Thymus (tissue), 11 donors: Measurements from ENCODE around the gene FNDC1. TPM values are rescaled to one million over a fixed set of nuclear protein-coding genes. Genes with fewer than 3 reads are reported as not detected.

Experiments
- DNase-seq, 9 donors: peaks; one replicate each; pipeline ENCODE4 v3.0.0-alpha.2; 2013; ENCODE audit warnings: low spot score in 9 of 9, low read depth in 6 of 9, missing footprints in 1 of 9
- H3K27ac ChIP-seq, 2 donors: one replicate each; pipeline ENCODE4 v1.5.1; 2013; ENCODE audit warnings: control low read depth in 1 of 2, low read depth in 1 of 2, low read length in 1 of 2, mild to moderate bottlenecking in 1 of 2, moderate library complexity in 1 of 2
- H3K27me3 ChIP-seq, 2 donors: one replicate each; pipeline ENCODE4 v1.5.1; 2013; ENCODE audit warnings: low read length in 1 of 2; ENCODE audit not compliant: control insufficient read depth in 2 of 2, insufficient read depth in 1 of 2
- H3K36me3 ChIP-seq, 2 donors: one replicate each; pipeline ENCODE4 v1.5.1; 2013; ENCODE audit warnings: low read length in 1 of 2, mild to moderate bottlenecking in 1 of 2, moderate library complexity in 1 of 2; ENCODE audit not compliant: control insufficient read depth in 2 of 2, insufficient read depth in 2 of 2
- H3K4me1 ChIP-seq, 2 donors: one replicate each; pipeline ENCODE4 v1.5.1; 2013; ENCODE audit warnings: low read length in 2 of 2; ENCODE audit not compliant: control insufficient read depth in 2 of 2, insufficient read depth in 2 of 2
- H3K4me3 ChIP-seq, 2 donors: one replicate each; pipeline ENCODE4 v1.5.1; 2013; ENCODE audit warnings: low read length in 2 of 2, control low read depth in 1 of 2, mild to moderate bottlenecking in 1 of 2
- H3K9me3 ChIP-seq, 2 donors: one replicate each; pipeline ENCODE4 v1.5.1; 2013; ENCODE audit warnings: low read length in 1 of 2, mild to moderate bottlenecking in 1 of 2; ENCODE audit not compliant: control insufficient read depth in 2 of 2, insufficient read depth in 1 of 2
- WGBS: extraction: QIAGEN DNeasy Blood & Tissue Kit; methylation state at CpG from one replicate; pipeline ENCODE4 v1.1.7; 2013; 5-methylcytosine and 5-hydroxymethylcytosine counted together
- polyA plus RNA-seq: library from polyadenylated mRNA; stranded (reverse); fragments of 200-250 nt; gene quantifications from one replicate; pipeline ENCODE4 v1.2.3, GENCODE V29; 2013
- total RNA-seq: library from RNA; stranded (reverse); fragments of 120-200 nt; gene quantifications from one replicate; pipeline ENCODE4 v1.2.4, GENCODE V29; 2013
- donor health status: healthy.

Gene FNDC1
- total and polyA plus RNA-seq, 2 donors, result 0.07 to 0.47 TPM

GRCh38 chr6:159151266-159151855 is 17.8 kb upstream of the FNDC1 start:
- H3K27ac ChIP-seq, result no peak overlapping the region
- H3K9me3 ChIP-seq, result no peaks in the 10 kb centered on the region
- 31% methylated on average over 7 of the region's 7 CpGs for WGBS
- no peaks in the 10 kb centered on the region for H3K27me3 ChIP-seq
- no peak overlapping the region for H3K4me3 ChIP-seq
- DNase-seq, result peak in 5 of 9 donors; percentile 6 to 56 (median 34)
- H3K4me1 ChIP-seq, result no peaks in the 10 kb centered on the region
- no peaks in the 10 kb centered on the region for H3K36me3 ChIP-seq

GRCh38 chr6:159152041-159152440 is 17.2 kb upstream of the FNDC1 start:
- H3K4me1 ChIP-seq, result no peaks in the 10 kb centered on the region
- no peak overlapping the region for H3K27ac ChIP-seq
- peaks cover 2 to 4% of the 10 kb centered on the region in 2 donors for H3K9me3 ChIP-seq
- WGBS, result 95% methylated on average over 1 of the region's 1 CpG
- no peak overlapping the region for H3K4me3 ChIP-seq
- H3K36me3 ChIP-seq, result no peaks in the 10 kb centered on the region
- H3K27me3 ChIP-seq, result no peaks in the 10 kb centered on the region
- DNase-seq, result no peak

- Histone ChIP-seq H3K4me1 (no peaks in the 10 kb centered on the region), H3K27me3 (no peaks in the 10 kb centered on the region), H3K27ac (no peak overlapping the region), H3K4me3 (no peak overlapping the region), H3K36me3 (no peaks in the 10 kb centered on the region), H3K9me3 (peaks cover 2 to 4% of the 10 kb centered on the region in 2 donors)
- WGBS, result 93% methylated on average over 2 of the region's 2 CpGs
- DNase-seq, result no peak
Observed at GRCh38 chr6:159152782-159153181, 16.4 kb upstream of the FNDC1 start.

- H3K4me1 ChIP-seq, result no peaks in the 10 kb centered on the region
- H3K27me3 ChIP-seq, result no peaks in the 10 kb centered on the region
- H3K4me3 ChIP-seq, result no peak overlapping the region
- no peak overlapping the region for H3K27ac ChIP-seq
- peaks cover 2 to 4% of the 10 kb centered on the region in 2 donors for H3K9me3 ChIP-seq
- WGBS, result 81% methylated on average over 2 of the region's 2 CpGs
- no peak for DNase-seq
- no peaks in the 10 kb centered on the region for H3K36me3 ChIP-seq
Observed at GRCh38 chr6:159155679-159156078, 13.5 kb upstream of the FNDC1 start.

- Histone ChIP-seq H3K4me1 (no peaks in the 10 kb centered on the region), H3K27me3 (no peaks in the 10 kb centered on the region), H3K4me3 (no peak overlapping the region), H3K9me3 (peaks cover 2 to 4% of the 10 kb centered on the region in 2 donors), H3K36me3 (no peaks in the 10 kb centered on the region), H3K27ac (no peak overlapping the region)
- DNase-seq, result no peak
- 72% methylated on average over 1 of the region's 1 CpG for WGBS
Observed at GRCh38 chr6:159156089-159156488, 13.1 kb upstream of the FNDC1 start.

- Histone ChIP-seq H3K27ac (no peak overlapping the region), H3K27me3 (no peaks in the 10 kb centered on the region), H3K9me3 (peaks cover 2 to 4% of the 10 kb centered on the region in 2 donors), H3K4me1 (no peaks in the 10 kb centered on the region), H3K4me3 (no peak overlapping the region), H3K36me3 (no peaks in the 10 kb centered on the region)
- 73% methylated on average over 2 of the region's 2 CpGs for WGBS
- no peak for DNase-seq
Observed at GRCh38 chr6:159157431-159157830, 11.8 kb upstream of the FNDC1 start.

- WGBS, result 50% methylated on average over 3 of the region's 3 CpGs
- Histone ChIP-seq H3K4me3 (no peak overlapping the region), H3K36me3 (no peaks in the 10 kb centered on the region), H3K27me3 (peaks cover 0 to 32% of the 10 kb centered on the region in 2 donors), H3K27ac (no peak overlapping the region), H3K4me1 (no peaks in the 10 kb centered on the region), H3K9me3 (peaks cover under 1 to 1% of the 10 kb centered on the region in 2 donors)
- no peak for DNase-seq
Observed at GRCh38 chr6:159161839-159162238, 7.4 kb upstream of the FNDC1 start.

- 90% methylated on average over 5 of the region's 5 CpGs for WGBS
- peaks cover 0 to 5% of the 10 kb centered on the region in 2 donors for H3K4me1 ChIP-seq
- H3K36me3 ChIP-seq, result no peaks in the 10 kb centered on the region
- H3K9me3 ChIP-seq, result no peaks in the 10 kb centered on the region
- H3K27me3 ChIP-seq, result peaks cover 9 to 53% of the 10 kb centered on the region in 2 donors
- H3K4me3 ChIP-seq, result no peak overlapping the region
- no peak for DNase-seq
- no peak overlapping the region for H3K27ac ChIP-seq
Observed at GRCh38 chr6:159163901-159164370, 5.3 kb upstream of the FNDC1 start.

GRCh38 chr6:159168536-159169192 is 536 bp upstream of the FNDC1 start:
- 11% methylated on average over 43 of the region's 43 CpGs for WGBS
- DNase-seq, result no peak

More at GRCh38 chr6:159168536-159169192, 536 bp upstream of the FNDC1 start:
- H3K4me3 ChIP-seq, result no peak overlapping the region
- no peak overlapping the region for H3K27ac ChIP-seq
- peaks cover 4 to 14% of the 10 kb centered on the region in 2 donors for H3K4me1 ChIP-seq
- H3K27me3 ChIP-seq, result peaks cover 46 to 90% of the 10 kb centered on the region in 2 donors
- no peaks in the 10 kb centered on the region for H3K36me3 ChIP-seq
- no peaks in the 10 kb centered on the region for H3K9me3 ChIP-seq
